ENCODE measurements around the gene CLDN18.

DNA sequence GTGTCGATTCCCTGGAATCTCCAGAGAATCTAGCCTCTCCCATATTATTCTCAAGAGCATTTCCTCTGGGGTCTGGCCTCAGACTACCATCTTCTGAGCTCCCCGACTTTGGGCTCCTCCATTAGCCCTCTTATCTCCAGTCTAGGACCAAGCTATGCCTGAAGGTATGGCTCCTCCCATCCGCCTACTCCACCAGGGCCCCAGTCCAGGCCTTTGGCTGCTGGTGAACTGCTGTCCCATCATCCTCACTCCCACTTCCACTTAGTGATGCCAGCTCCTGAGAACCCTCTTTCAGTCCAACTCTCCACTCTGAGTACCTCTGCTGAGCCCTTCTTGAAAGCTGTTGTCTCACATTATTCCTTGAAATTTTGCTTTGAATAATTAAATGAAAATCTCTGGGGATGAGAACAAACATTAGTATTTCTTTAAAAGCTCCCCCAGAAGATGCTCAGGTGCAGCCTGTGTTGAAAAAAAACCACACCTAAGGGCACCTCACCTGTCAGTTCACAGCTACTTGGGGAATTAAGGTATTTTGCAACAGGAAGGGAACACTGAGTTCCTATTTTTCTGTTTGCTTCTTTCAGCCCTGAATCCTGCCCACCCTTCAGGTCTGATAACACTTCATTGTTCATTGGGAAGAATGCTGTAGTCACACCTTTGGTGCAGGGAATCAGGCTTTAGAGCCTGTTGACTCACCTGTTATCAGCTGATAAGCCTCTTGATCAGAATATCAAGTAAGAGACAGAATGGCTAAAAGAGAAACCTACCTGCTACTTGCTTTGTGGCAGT is 9.5 kb downstream of the CLDN18 start:
- TF ChIP-seq POLR2A (IDR thresholded peaks at IDR 0.05; ENCODE audit: low read depth, low read length) = no peak
- TF ChIP-seq TAF1 (IDR thresholded peaks at IDR 0.05; ENCODE audit: low read depth, low read length) = no peak

All from GM12891 (cell line).